ENCODE measurements around the gene SNAP47. TPM values are rescaled to one million over a fixed set of nuclear protein-coding genes. Genes with fewer than 3 reads are reported as not detected.

SNAP47 gene
- total and polyA plus RNA-seq, 2 donors (not counting 3 experiments of a cell fraction or from before 2014, with no cell fraction given): 24.0 to 32.7 TPM

DNA sequence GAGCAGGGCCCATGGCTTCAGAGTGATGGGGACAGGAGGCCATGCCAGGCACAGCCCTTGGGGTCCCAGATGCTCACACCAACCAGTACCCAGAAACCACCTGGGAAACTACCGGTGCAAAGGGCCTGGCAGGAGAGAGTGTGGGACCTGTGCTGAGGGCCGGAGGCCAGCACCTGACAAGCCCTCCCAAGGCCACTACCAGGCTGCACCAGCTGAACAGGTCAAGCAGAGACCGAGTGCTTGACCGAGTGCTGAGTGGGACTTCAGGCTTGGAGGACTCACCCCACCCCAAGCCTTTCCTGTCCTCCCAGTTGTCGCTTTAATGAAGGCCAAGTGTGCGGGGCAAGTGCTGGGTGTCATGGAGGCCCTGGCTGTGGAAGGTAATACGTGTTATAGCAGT, 36.5 kb downstream of the SNAP47 start:
- FAIRE-seq: no peak
- Histone ChIP-seq H3K9me3 (replicated peaks; ENCODE audit: control insufficient read depth, insufficient read depth, low read length) (no peaks in the 10 kb centered on the region), H3K9ac (replicated peaks; ENCODE audit: extremely low read depth, insufficient read depth, low read length) (no peak overlapping the region), H3K36me3 (ENCODE audit: control insufficient read depth in 2 of 2, extremely low read depth in 1 of 2, insufficient read depth in 2 of 2, low read length in 2 of 2) (peaks cover 0 to 25% of the 10 kb centered on the region in 2 experiments), H3K4me2 (ENCODE audit: insufficient read depth, low read length) (no peak overlapping the region), H3K9me1 (replicated peaks; ENCODE audit: control insufficient read depth, extremely low read depth, insufficient read depth, low read length) (no peaks in the 10 kb centered on the region), H3K27ac (ENCODE audit: insufficient read depth, low read depth, low read length) (no peak overlapping the region), H3K27me3 (ENCODE audit: control insufficient read depth in 2 of 2, insufficient read depth in 2 of 2, low read length in 2 of 2) (no peaks in the 10 kb centered on the region), H3K79me2 (ENCODE audit: control insufficient read depth, insufficient read depth, low read length) (no peaks in the 10 kb centered on the region), H2AFZ (ENCODE audit: low read depth, low read length) (no peak overlapping the region), H3K4me3 (replicated peaks in 1 of 3; ENCODE audit: insufficient read depth in 1 of 3, low read depth in 1 of 3, low read length in 3 of 3) (no peak overlapping the region), H4K20me1 (replicated peaks; ENCODE audit: control insufficient read depth, extremely low read depth, insufficient read depth, low read length) (no peaks in the 10 kb centered on the region), H3K4me1 (ENCODE audit: control insufficient read depth, extremely low read depth, insufficient read depth, low read length) (peaks cover 10% of the 10 kb centered on the region)
- DNase-seq (ENCODE audit: low read depth, low spot score): no peak
- intact Hi-C loops (cut with micrococcal nuclease) (no loop called here), dilution Hi-C loops (cut with MboI; ENCODE audit: extremely low pct_ligation_motif_present, low sequenced_read_pairs) (no loop called here)
- POLR2A ChIA-PET: no interaction called here
- TF ChIP-seq FOS (IDR thresholded peaks at IDR 0.05; ENCODE audit: borderline replicate concordance, insufficient read depth, low read length) (no peak), EZH2 (IDR thresholded peaks at IDR 0.05; ENCODE audit: borderline replicate concordance, low read depth, low read length, severe bottlenecking) (no peak), JUN (IDR thresholded peaks at IDR 0.05; ENCODE audit: borderline replicate concordance, insufficient read depth, insufficient read length, low read depth) (no peak), CTCF (IDR thresholded peaks at IDR 0.05; ENCODE audit: extremely low read depth in 1 of 2, insufficient read depth in 1 of 2, low read depth in 1 of 2, low read length in 2 of 2) (no peak), POLR2A (IDR thresholded peaks at IDR 0.05; ENCODE audit: low read depth, low read length) (no peak), MYC (IDR thresholded peaks at IDR 0.05; ENCODE audit: low read depth, low read length) (no peak), GATA2 (IDR thresholded peaks at IDR 0.05; ENCODE audit: insufficient read depth, insufficient read length, low read depth, low read length) (no peak), MAX (IDR thresholded peaks at IDR 0.05; ENCODE audit: insufficient read depth, insufficient read length) (no peak), POLR2AphosphoS5 (IDR thresholded peaks at IDR 0.05; ENCODE audit: insufficient read depth, low read depth, low read length) (no peak)
- CTCF ChIA-PET: no interaction called here
- no TSS peak for BruUV-seq (replicated peaks)

All from endothelial cell of umbilical vein (primary cell).